HG03097 (cell line): Measurements from ENCODE around the gene CRABP2.

Experiments used
- ATAC-seq: cut with Tn5 transposase; IDR thresholded peaks from one replicate; pipeline ENCODE4 v1.9.1; 2021; ENCODE audit not compliant: unreplicated experiment, low FRiP score

The CRABP2 gene

GRCh38 chr1:156711011-156711817, 5.8 kb upstream of the CRABP2 start:
- no peak for ATAC-seq

- no peak for ATAC-seq
Measured at GRCh38 chr1:156709757-156710489, 4.5 kb upstream of the CRABP2 start.

- no peak for ATAC-seq
Measured at GRCh38 chr1:156709031-156709430, 3.6 kb upstream of the CRABP2 start.

GRCh38 chr1:156708218-156708661, 2.9 kb upstream of the CRABP2 start:
- ATAC-seq: no peak

- ATAC-seq: no peak
Measured at GRCh38 chr1:156707417-156708217, 2.2 kb upstream of the CRABP2 start.

- ATAC-seq: no peak
Measured at GRCh38 chr1:156706657-156707416, 1.5 kb upstream of the CRABP2 start.

- ATAC-seq: no peak
Measured at GRCh38 chr1:156705918-156706656, 704 bp upstream of the CRABP2 start.

GRCh38 chr1:156704930-156705320, 458 bp downstream of the CRABP2 start:
- no peak for ATAC-seq

- no peak for ATAC-seq
Measured at GRCh38 chr1:156704166-156704711, 1.1 kb downstream of the CRABP2 start.

GRCh38 chr1:156703741-156704140, 1.6 kb downstream of the CRABP2 start:
- no peak for ATAC-seq

- no peak for ATAC-seq
Measured at GRCh38 chr1:156703336-156703735, 2.0 kb downstream of the CRABP2 start.

GRCh38 chr1:156700736-156701531, 4.4 kb downstream of the CRABP2 start:
- no peak for ATAC-seq

- ATAC-seq: no peak
Measured at GRCh38 chr1:156698995-156699394, 6.4 kb downstream of the CRABP2 start.

GRCh38 chr1:156697481-156697880, 7.9 kb downstream of the CRABP2 start:
- no peak for ATAC-seq

- no peak for ATAC-seq
Measured at GRCh38 chr1:156696755-156697154, 8.6 kb downstream of the CRABP2 start.

- no peak for ATAC-seq
Measured at GRCh38 chr1:156694690-156694962, 10.8 kb downstream of the CRABP2 start.

GRCh38 chr1:156693848-156694689, 11.3 kb downstream of the CRABP2 start:
- no peak for ATAC-seq
